GM12801 (cell line): ENCODE data around the gene TIMMDC1.

Experiments used
- TF ChIP-seq, protein P1 (sequence below): IDR thresholded peaks from one replicate; pipeline ENCODE4 v1.5.1; 2011; ENCODE audit warnings: control low read depth; ENCODE audit not compliant: insufficient read length; ENCODE audit errors: extremely low read depth

TIMMDC1 gene

GRCh38 chr3:119555309-119555735 is 57.0 kb downstream of the TIMMDC1 start:
- TF ChIP-seq, protein P1, sequence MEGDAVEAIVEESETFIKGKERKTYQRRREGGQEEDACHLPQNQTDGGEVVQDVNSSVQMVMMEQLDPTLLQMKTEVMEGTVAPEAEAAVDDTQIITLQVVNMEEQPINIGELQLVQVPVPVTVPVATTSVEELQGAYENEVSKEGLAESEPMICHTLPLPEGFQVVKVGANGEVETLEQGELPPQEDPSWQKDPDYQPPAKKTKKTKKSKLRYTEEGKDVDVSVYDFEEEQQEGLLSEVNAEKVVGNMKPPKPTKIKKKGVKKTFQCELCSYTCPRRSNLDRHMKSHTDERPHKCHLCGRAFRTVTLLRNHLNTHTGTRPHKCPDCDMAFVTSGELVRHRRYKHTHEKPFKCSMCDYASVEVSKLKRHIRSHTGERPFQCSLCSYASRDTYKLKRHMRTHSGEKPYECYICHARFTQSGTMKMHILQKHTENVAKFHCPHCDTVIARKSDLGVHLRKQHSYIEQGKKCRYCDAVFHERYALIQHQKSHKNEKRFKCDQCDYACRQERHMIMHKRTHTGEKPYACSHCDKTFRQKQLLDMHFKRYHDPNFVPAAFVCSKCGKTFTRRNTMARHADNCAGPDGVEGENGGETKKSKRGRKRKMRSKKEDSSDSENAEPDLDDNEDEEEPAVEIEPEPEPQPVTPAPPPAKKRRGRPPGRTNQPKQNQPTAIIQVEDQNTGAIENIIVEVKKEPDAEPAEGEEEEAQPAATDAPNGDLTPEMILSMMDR = no peak

DNA sequence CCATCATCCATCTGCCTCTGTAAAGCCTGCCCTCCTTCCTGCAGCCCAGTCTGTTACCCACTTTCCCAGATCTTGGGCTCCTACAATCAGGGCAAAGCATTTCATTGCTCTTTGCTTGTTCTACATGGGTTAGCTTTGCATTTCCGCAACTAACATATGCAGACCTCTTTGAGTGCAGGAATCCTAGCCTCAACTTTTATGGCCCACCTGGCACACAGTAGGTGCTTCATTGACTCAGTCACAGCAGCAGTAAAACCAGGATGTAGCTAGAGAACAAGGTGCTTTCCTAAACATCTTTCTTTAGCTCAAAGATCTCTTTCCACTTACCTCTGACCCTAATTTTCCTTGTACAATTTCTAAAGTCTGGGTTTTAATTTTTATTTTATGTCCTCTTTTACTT is 57.6 kb downstream of the TIMMDC1 start:
- TF ChIP-seq, protein P1 = no peak

DNA sequence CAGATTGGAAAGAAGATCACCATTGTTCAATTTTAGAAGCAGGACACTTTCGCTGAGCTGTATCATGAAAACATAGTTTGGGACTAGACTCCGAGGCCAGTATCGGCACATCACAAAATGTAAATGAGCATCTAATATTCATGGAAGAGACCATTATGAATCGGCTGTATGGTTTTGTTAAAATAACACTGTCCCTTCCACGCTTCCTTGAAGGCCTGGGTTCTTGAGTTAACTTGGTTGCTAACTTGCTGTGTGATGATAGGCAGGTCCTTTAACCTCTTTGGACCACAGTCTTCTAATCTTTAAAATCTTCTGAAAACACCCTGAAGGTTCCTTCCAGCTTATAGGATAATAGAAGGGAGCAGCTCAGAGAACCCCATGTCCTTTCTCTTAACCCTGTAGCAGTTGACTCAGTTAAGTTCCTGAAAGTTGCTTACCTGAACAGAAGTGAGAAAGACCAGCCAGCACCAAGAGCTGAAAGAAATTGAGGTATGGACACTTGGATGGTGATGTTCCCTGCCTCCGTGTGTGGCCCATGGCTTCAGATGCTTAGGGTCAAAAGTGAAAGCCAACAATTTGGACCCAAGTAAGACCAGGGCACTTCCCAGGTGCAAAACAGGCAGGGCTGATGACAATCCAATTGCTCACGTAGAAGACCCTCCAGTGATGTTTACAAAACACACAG is 59.0 kb downstream of the TIMMDC1 start:
- TF ChIP-seq, protein P1 = no peak

- TF ChIP-seq, protein P1 = no peak
These were observed 59.5 kb downstream of the TIMMDC1 start for GRCh38 chr3:119557877-119558269.

DNA sequence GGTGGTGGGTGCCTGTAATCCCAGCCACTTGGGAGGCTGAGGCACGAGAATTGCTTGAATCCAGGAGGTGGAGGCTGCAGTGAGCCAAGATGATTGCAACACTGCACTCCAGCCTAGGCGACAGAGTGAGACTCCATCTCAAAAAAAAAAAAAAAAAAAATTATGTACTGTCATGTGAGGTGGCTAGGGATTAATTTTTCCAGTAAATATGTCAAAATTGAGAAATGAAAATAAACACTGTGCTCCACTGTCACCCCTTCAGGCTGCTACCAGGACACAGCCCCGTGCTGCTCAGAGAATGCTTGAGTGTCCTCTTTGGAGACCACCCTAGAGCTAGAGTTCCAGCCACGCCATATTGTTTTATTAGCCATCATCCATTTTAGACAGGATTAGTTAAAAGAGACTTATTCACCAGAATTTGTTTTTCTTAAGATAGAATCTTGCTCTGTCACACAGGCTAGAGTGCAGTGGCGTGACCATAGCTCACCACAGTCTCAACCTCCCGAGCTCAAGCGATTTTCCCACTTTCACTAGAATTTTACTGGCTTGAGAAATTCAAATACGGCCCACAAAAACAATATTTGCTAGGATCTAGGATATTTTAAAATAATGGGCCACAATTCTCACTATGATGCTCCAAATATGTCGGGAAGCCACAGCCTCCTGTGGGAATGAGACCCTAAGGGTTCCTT is 60.4 kb downstream of the TIMMDC1 start:
- TF ChIP-seq, protein P1 = no peak

GRCh38 chr3:119559441-119559963 is 61.2 kb downstream of the TIMMDC1 start, which contains the start of gene CD80:
Gene CD80 (minus strand): TSS chr3:119559614. CDS start chr3:119557728, 1,886 bp downstream.
- TF ChIP-seq, protein P1 = no peak

- TF ChIP-seq, protein P1 = no peak
These were observed 61.8 kb downstream of the TIMMDC1 start for GRCh38 chr3:119560160-119560559.
